ENCODE data around the gene LIPE. TPM values are rescaled to one million over a fixed set of nuclear protein-coding genes. Genes with fewer than 3 reads are reported as not detected.

The LIPE gene
- total and polyA plus RNA-seq, 8 donors = 4.0 to 11.0 (median 9.8) TPM

- DNase-seq (peak; percentile 72 to 95 (median 82)), ATAC-seq (peak; percentile 76)
- peak overlapping the region; percentile 46 to 50 for H3K4me3 ChIP-seq
- intact Hi-C loops (cut with DNase I) = no loop called here
- peaks cover 0 to 21% of the 10 kb centered on the region in 2 donors for H3K36me3 ChIP-seq
- TF ChIP-seq, protein P1, sequence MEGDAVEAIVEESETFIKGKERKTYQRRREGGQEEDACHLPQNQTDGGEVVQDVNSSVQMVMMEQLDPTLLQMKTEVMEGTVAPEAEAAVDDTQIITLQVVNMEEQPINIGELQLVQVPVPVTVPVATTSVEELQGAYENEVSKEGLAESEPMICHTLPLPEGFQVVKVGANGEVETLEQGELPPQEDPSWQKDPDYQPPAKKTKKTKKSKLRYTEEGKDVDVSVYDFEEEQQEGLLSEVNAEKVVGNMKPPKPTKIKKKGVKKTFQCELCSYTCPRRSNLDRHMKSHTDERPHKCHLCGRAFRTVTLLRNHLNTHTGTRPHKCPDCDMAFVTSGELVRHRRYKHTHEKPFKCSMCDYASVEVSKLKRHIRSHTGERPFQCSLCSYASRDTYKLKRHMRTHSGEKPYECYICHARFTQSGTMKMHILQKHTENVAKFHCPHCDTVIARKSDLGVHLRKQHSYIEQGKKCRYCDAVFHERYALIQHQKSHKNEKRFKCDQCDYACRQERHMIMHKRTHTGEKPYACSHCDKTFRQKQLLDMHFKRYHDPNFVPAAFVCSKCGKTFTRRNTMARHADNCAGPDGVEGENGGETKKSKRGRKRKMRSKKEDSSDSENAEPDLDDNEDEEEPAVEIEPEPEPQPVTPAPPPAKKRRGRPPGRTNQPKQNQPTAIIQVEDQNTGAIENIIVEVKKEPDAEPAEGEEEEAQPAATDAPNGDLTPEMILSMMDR (IDR thresholded peaks at IDR 0.05) = peak; percentile 71 to 73
- H3K4me1 ChIP-seq = peaks cover 9 to 27% of the 10 kb centered on the region in 2 donors
- no peaks in the 10 kb centered on the region for H3K9me3 ChIP-seq
- H3K27ac ChIP-seq = peak overlapping the region; percentile 17 to 45
- peaks cover 0 to 7% of the 10 kb centered on the region in 2 donors for H3K27me3 ChIP-seq
Measured at GRCh38 chr19:42401365-42402303, 25.6 kb downstream of the LIPE start.

DNA sequence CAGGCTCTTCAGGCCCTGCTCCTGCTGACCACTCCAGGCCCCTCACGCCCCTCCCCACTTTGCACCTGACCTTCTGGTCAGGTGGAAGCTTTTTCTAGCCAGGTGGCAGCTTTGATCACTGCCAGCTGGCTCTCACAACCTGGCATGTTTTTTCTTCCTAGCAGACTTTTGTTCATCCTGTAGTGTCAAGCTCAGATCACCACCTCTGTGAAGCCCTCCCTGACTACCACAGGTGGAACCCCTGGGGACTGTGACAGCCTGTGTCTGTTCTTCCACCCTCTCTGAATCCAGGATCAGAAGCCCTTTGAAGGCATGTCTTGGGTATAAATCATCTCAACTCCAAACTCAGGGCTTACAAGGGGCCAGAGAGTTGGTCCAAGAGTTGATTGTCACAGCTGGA lies 26.8 kb downstream of the LIPE start:
- TF ChIP-seq, protein P1 (IDR thresholded peaks at IDR 0.05) = no peak
- intact Hi-C loops (cut with DNase I) = no loop called here
- H3K4me3 ChIP-seq = no peak overlapping the region
- H3K9me3 ChIP-seq = no peaks in the 10 kb centered on the region
- DNase-seq = no peak
- no peak for ATAC-seq
- no peak overlapping the region for H3K27ac ChIP-seq
- peaks cover 0 to 18% of the 10 kb centered on the region in 2 donors for H3K36me3 ChIP-seq
- peaks cover 0 to 7% of the 10 kb centered on the region in 2 donors for H3K27me3 ChIP-seq
- peaks cover 9 to 35% of the 10 kb centered on the region in 2 donors for H3K4me1 ChIP-seq

GRCh38 chr19:42397263-42398166 lies 29.7 kb downstream of the LIPE start:
- Histone ChIP-seq H3K27me3 (peaks cover 0 to 7% of the 10 kb centered on the region in 2 donors), H3K4me3 (peak overlapping the region; percentile 29 to 56), H3K4me1 (peaks cover 9 to 34% of the 10 kb centered on the region in 2 donors), H3K27ac (peak overlapping the region; percentile 74 to 81), H3K9me3 (no peaks in the 10 kb centered on the region), H3K36me3 (no peaks in the 10 kb centered on the region)
- peak; percentile 1 for ATAC-seq
- intact Hi-C loops (cut with DNase I) = no loop called here
- TF ChIP-seq, protein P1 (IDR thresholded peaks at IDR 0.05) = no peak
- DNase-seq = no peak

DNA sequence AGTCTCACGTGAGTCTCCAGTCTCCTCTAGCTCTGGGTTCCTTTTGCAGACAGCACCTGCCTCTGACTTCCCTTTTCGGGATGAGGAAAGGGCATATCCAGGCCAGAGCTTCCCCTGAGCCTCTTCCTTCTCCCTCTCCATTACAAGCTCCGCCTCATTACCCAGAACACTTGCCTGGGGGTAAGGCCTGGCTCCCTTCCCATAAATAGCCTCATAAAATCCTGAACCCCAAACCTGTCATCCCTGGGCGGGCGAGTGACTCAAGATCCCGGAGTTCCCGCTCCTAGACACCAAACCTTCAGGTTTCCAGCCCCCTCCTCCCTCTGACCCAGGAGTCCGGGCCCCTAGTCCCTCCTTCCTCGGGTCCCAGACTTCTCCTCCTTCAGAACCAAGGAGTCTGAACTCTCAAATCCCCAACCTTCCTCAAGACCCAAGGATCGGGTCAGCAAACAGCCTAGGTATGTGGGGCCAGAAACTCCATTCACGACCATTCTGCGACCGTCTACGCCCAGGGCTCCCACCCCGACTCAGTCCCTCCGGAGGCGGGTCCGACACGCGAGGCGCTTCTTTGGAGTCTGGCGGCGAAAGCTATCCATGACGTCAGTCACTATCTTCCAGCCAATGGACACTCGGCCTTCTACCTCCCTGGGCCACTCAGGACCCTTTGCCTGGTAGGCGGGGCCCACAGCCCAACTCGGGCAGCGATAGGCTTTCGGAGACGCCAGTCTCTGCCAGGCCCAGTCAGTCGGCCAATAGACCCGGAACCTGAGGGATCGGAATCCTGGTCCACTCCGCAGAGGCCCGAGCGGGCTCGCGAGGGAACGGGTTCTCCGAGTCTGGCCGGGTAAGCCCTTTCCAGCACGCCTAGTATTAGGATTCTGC lies 30.6 kb downstream of the LIPE start:
- Histone ChIP-seq H3K36me3 (no peaks in the 10 kb centered on the region), H3K27ac (peak overlapping the region; percentile 80 to 81), H3K4me1 (peaks cover 9 to 25% of the 10 kb centered on the region in 2 donors), H3K4me3 (peak overlapping the region; percentile 29 to 56), H3K27me3 (peaks cover 0 to 4% of the 10 kb centered on the region in 2 donors), H3K9me3 (no peaks in the 10 kb centered on the region)
- peak; percentile 97 to 99 (median 98) for DNase-seq
- intact Hi-C loops (cut with DNase I) = no loop called here
- TF ChIP-seq, protein P1 (IDR thresholded peaks at IDR 0.05) = no peak
- ATAC-seq = peak; percentile 97

Data from left lung (tissue), 10 donors.